Measurements from ENCODE around the gene LRIT2.

- TF ChIP-seq CTCF (conservative IDR thresholded peaks at IDR 0.05; ENCODE audit: low read depth, low read length) (no peak), EZH2 (IDR thresholded peaks at IDR 0.05; ENCODE audit: borderline replicate concordance, low read depth, low read length, poor library complexity, severe bottlenecking) (no peak)
Observed at GRCh38 chr10:84205853-84206525, 19.4 kb downstream of the LRIT2 start.
